Nephron (organoid): ENCODE measurements around the gene DGKZ.

Experiments used
- H3K27ac Mint-ChIP-seq, 3 experiments: 2 replicates each; pipeline ENCODE4 v1.8.0; 2020; ENCODE audit warnings: mixed read lengths in 3 of 3, mild to moderate bottlenecking in 2 of 3, moderate library complexity in 1 of 3
- H3K27me3 Mint-ChIP-seq: 2 replicates; pipeline ENCODE4 v1.8.0; 2021; ENCODE audit warnings: low read depth, mild to moderate bottlenecking, moderate library complexity, mixed read lengths
- H3K36me3 Mint-ChIP-seq: 2 replicates; pipeline ENCODE4 v1.8.0; 2020; ENCODE audit warnings: low read depth, mixed read lengths
- H3K4me1 Mint-ChIP-seq: 2 replicates; pipeline ENCODE4 v1.8.0; 2020; ENCODE audit warnings: mixed read lengths
- H3K4me3 Mint-ChIP-seq, 3 experiments: 2 replicates each; pipeline ENCODE4 v1.8.0; 2020; ENCODE audit warnings: mild to moderate bottlenecking in 3 of 3, mixed read lengths in 3 of 3, moderate library complexity in 2 of 3
- H3K9me3 Mint-ChIP-seq: 2 replicates; pipeline ENCODE4 v1.8.0; 2020; ENCODE audit warnings: mixed read lengths
- TF ChIP-seq, protein P1 (sequence below), 3 experiments: fragments of 200-600 bp; sonication (generic); IDR thresholded peaks; one replicate each; pipeline ENCODE4 v1.5.0; 2021; ENCODE audit warnings: antibody characterized with exemption in 3 of 3; ENCODE audit not compliant: unreplicated experiment in 3 of 3

DGKZ gene

GRCh38 chr11:46330563-46331281 is 16.5 kb upstream of the DGKZ start:
- H3K4me3 Mint-ChIP-seq: peak overlapping the region; percentile 66 to 69 (median 67)
- no peaks in the 10 kb centered on the region for H3K9me3 Mint-ChIP-seq
- TF ChIP-seq, protein P1, sequence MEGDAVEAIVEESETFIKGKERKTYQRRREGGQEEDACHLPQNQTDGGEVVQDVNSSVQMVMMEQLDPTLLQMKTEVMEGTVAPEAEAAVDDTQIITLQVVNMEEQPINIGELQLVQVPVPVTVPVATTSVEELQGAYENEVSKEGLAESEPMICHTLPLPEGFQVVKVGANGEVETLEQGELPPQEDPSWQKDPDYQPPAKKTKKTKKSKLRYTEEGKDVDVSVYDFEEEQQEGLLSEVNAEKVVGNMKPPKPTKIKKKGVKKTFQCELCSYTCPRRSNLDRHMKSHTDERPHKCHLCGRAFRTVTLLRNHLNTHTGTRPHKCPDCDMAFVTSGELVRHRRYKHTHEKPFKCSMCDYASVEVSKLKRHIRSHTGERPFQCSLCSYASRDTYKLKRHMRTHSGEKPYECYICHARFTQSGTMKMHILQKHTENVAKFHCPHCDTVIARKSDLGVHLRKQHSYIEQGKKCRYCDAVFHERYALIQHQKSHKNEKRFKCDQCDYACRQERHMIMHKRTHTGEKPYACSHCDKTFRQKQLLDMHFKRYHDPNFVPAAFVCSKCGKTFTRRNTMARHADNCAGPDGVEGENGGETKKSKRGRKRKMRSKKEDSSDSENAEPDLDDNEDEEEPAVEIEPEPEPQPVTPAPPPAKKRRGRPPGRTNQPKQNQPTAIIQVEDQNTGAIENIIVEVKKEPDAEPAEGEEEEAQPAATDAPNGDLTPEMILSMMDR (IDR thresholded peaks at IDR 0.05; ENCODE audit: unreplicated experiment in 3 of 3): no peak
- peaks cover 31% of the 10 kb centered on the region for H3K4me1 Mint-ChIP-seq
- H3K27ac Mint-ChIP-seq: peak overlapping the region; percentile 33 to 48 (median 37)
- peaks cover 52% of the 10 kb centered on the region for H3K27me3 Mint-ChIP-seq
- no peaks in the 10 kb centered on the region for H3K36me3 Mint-ChIP-seq

GRCh38 chr11:46331282-46331984 is 15.8 kb upstream of the DGKZ start:
- peaks cover 55% of the 10 kb centered on the region for H3K27me3 Mint-ChIP-seq
- H3K36me3 Mint-ChIP-seq: no peaks in the 10 kb centered on the region
- H3K27ac Mint-ChIP-seq: peak overlapping the region in 2 of 3 experiments; percentile 33 to 54
- peaks cover 31% of the 10 kb centered on the region for H3K4me1 Mint-ChIP-seq
- no peaks in the 10 kb centered on the region for H3K9me3 Mint-ChIP-seq
- peak overlapping the region; percentile 67 to 78 (median 69) for H3K4me3 Mint-ChIP-seq
- TF ChIP-seq, protein P1 (IDR thresholded peaks at IDR 0.05; ENCODE audit: unreplicated experiment in 3 of 3): no peak

DNA sequence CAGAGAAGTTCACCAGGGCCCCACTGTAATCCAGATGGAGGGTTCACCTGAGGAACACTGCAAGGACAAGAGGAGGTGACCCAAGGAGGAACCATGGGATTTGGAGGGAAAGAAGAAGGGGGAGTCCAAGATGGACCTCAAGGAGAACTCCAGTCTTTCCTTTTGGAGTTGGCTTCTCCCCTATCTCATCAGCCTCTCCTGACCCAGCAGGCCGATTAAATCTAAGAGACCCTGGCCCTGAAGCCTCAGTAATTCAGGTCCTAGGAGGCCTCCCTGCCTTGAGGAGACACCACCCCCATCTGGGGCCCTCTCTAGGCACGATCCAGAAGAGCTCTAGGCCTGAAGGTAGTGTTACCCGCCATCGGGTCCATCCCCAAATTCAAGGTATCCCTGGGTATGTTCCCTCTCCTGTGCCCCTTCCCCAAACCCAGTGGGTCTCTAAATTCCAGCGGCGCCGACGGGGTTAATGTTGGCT is 15.1 kb upstream of the DGKZ start:
- H3K9me3 Mint-ChIP-seq: no peaks in the 10 kb centered on the region
- H3K27me3 Mint-ChIP-seq: peaks cover 59% of the 10 kb centered on the region
- no peaks in the 10 kb centered on the region for H3K36me3 Mint-ChIP-seq
- peak overlapping the region in 1 of 3 experiments; percentile 54 for H3K27ac Mint-ChIP-seq
- peak overlapping the region; percentile 67 to 78 (median 69) for H3K4me3 Mint-ChIP-seq
- TF ChIP-seq, protein P1 (IDR thresholded peaks at IDR 0.05; ENCODE audit: unreplicated experiment in 3 of 3): no peak
- peaks cover 26% of the 10 kb centered on the region for H3K4me1 Mint-ChIP-seq

DNA sequence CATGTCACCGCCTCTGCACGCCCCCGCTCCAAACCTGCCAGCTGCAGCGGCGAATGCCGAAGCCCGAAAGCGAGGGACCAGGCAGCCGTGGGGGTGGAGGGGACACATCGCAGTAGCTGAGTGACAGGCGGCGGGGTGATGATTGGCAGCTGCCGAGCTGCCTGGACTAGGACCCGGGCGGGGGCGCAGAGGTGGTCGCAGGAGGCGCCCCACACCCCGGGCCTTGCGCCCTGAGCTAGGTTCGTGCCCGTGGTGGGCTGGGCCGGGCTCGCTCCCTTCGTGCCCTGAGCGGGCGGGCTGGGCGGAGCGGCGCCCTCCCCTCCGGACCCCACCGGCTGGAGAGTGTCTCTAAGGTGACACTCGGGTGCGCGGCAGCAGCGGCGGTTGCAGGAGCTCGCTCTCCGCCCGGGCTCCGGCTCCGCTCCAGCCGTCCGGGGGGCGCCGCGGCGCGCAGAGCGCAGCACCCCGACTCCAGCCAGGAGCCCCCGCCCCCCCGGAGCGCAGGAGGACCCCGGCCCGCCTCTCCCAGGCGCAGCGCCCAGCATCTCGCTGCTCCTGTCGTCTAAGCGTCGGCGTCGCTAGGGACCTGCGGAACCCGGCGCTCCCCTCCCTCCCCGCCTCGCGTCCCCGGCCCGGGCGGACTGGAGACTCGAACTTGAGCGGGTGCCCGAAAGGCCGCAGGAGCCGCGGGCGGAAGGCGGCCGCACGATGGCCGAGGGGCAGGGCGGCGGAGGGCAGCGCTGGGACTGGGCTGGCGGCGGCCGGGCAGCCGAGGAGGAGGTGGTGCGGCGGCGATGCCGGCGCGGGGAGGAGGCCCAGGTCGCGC is 14.5 kb upstream of the DGKZ start:
- Mint-ChIP-seq H3K36me3 (no peaks in the 10 kb centered on the region), H3K27me3 (peaks cover 59% of the 10 kb centered on the region), H3K4me3 (peak overlapping the region; percentile 67 to 78 (median 69)), H3K4me1 (peaks cover 30% of the 10 kb centered on the region), H3K27ac (no peak overlapping the region), H3K9me3 (no peaks in the 10 kb centered on the region)
- TF ChIP-seq, protein P1 (IDR thresholded peaks at IDR 0.05; ENCODE audit: unreplicated experiment in 3 of 3): no peak

GRCh38 chr11:46333394-46333947 is 13.8 kb upstream of the DGKZ start:
- Mint-ChIP-seq H3K9me3 (no peaks in the 10 kb centered on the region), H3K27ac (no peak overlapping the region), H3K36me3 (no peaks in the 10 kb centered on the region), H3K27me3 (peaks cover 59% of the 10 kb centered on the region), H3K4me3 (peak overlapping the region; percentile 66 to 79 (median 74)), H3K4me1 (peaks cover 32% of the 10 kb centered on the region)
- TF ChIP-seq, protein P1 (IDR thresholded peaks at IDR 0.05; ENCODE audit: unreplicated experiment in 3 of 3): no peak
